ENCODE results near the gene EPHB4. TPM values are rescaled to one million over a fixed set of nuclear protein-coding genes. Genes with fewer than 3 reads are reported as not detected.

The EPHB4 gene
- total and polyA plus RNA-seq, 2 of the 8 experiments (the other 6 are each of a cell fraction or from before 2014, with no cell fraction given): 85.0 to 113 TPM

DNA sequence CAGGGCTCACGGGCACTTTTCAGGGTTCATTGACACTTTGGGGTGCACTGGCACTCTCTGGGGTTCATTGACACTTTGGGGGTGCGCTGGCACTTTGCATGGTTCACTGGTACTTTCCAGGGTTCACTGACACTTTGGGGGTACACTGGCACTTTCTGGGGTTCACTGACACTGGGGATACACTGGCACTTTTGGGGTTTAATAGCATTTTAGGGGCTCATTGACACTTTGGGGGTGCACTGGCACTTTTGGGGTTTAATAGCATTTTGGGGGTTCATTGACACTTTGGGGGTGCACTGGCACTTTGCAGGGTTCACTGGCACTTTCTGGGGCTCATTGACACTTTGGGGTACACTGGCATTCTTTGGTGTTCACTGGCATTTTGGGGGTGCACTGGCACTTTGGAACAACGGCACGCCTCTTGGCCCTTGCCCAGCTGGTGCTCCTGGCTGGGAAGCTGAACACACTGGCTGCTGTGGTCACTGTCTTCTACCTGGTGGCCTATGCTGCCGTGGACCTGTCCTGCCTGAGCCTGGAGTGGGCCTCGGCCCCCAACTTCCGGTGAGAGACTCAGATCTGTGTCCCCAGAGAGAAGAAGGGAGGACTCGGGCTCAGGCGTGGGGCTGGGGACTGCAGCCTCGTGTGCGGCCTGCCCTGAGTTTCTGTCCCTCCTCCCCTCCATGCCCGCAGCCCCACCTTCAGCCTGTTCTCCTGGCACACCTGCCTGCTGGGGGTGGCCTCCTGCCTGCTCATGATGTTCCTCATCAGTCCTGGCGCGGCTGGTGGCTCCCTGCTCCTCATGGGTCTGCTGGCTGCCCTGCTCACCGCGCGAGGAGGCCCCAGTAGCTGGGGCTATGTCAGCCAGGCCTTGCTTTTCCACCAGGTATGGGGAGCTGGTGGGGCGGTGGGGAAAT is 33.6 kb upstream of the EPHB4 start:
- Histone ChIP-seq H3K36me3 (ENCODE audit: control insufficient read depth in 2 of 4, insufficient read depth in 4 of 4, low read length in 3 of 4) (peaks cover 6 to 22% (median 11%) of the 10 kb centered on the region in 4 experiments; a peak in 7 of 8 replicates), H3K79me1 (ENCODE audit: low read depth, low read length) (peaks cover 4% of the 10 kb centered on the region), H3K18ac (ENCODE audit: extremely low read depth, low read length) (no peak overlapping the region), H4K91ac (replicated peaks; ENCODE audit: insufficient read length, low read length) (no peak overlapping the region), H3K14ac (ENCODE audit: insufficient read length) (no peak overlapping the region), H3K4me2 (ENCODE audit: insufficient read depth in 1 of 2, low read depth in 2 of 2, low read length in 2 of 2) (no peak overlapping the region), H3K27me3 (replicated peaks in 1 of 4; ENCODE audit: control insufficient read depth in 3 of 4, extremely low read depth in 1 of 4, insufficient read depth in 3 of 4, low read length in 3 of 4) (no peaks in the 10 kb centered on the region), H3K23ac (ENCODE audit: insufficient read length) (no peak overlapping the region), H2AK5ac (ENCODE audit: low read depth, low read length) (no peak overlapping the region), H3K4me1 (replicated peaks in 1 of 4; ENCODE audit: control insufficient read depth in 3 of 4, insufficient read depth in 4 of 4, low read length in 3 of 4) (no peaks in the 10 kb centered on the region), H2BK20ac (ENCODE audit: low read length) (no peak overlapping the region), H3K27ac (ENCODE audit: low read depth, low read length) (no peak overlapping the region), H3K4ac (replicated peaks; ENCODE audit: insufficient read length, low read depth, low read length) (no peak overlapping the region), H4K5ac (ENCODE audit: insufficient read length, low read depth, low read length) (no peak overlapping the region), H4K20me1 (replicated peaks in 1 of 2; ENCODE audit: control insufficient read depth in 1 of 2, insufficient read depth in 2 of 2, low read length in 2 of 2) (peaks cover 0 to 6% of the 10 kb centered on the region in 2 experiments), H4K8ac (ENCODE audit: extremely low read depth, insufficient read depth, low read length) (no peak overlapping the region), H2BK120ac (replicated peaks; ENCODE audit: low read depth, low read length) (no peak overlapping the region), H2BK12ac (ENCODE audit: low read depth, low read length) (no peak overlapping the region), H3K23me2 (ENCODE audit: low read depth, low read length) (no peaks in the 10 kb centered on the region), H3K79me2 (ENCODE audit: control insufficient read depth in 1 of 2, insufficient read depth in 2 of 2, low read length in 2 of 2) (peaks cover 0 to under 1% of the 10 kb centered on the region in 2 experiments; a peak in 1 of 4 replicates), H2AFZ (ENCODE audit: low read length) (no peak overlapping the region), H3K56ac (replicated peaks; ENCODE audit: insufficient read length, low read depth, low read length) (no peak overlapping the region), H3K9ac (replicated peaks in 1 of 4; ENCODE audit: extremely low read depth in 1 of 4, low read depth in 3 of 4, low read length in 3 of 4) (no peak overlapping the region), H2BK5ac (ENCODE audit: low read depth, low read length) (no peak overlapping the region), H2BK15ac (ENCODE audit: low read length) (no peak overlapping the region), H3K9me3 (ENCODE audit: insufficient read depth in 2 of 2, low read depth in 1 of 2, low read length in 1 of 2) (no peaks in the 10 kb centered on the region), H3K4me3 (ENCODE audit: extremely low read depth in 1 of 4, insufficient read depth in 2 of 4, low read depth in 3 of 4, low read length in 4 of 4) (no peak overlapping the region)
- POLR2A ChIA-PET (ENCODE audit: partially characterized antibody): interaction anchor here (0.9 to 1.2 kb wide), 2 partner anchors 27 to 29 kb away, joined by 4 read pairs; partner anchors contain the start of gene UFSP1
- DNase-seq (ENCODE audit: low read depth in 1 of 2, low spot score in 2 of 2): no peak
- CTCF ChIA-PET (ENCODE audit: partially characterized antibody): interaction anchor here (0.9 to 4.5 kb wide), 3 partner anchors 9 to 60 kb away, joined by 3 to 25 read pairs (median 6); partner anchors contain the start of gene SLC12A9
- no peak for FAIRE-seq
- 92% methylated on average over 14 of the region's 18 CpGs; no CpG with 5 or more reads in 1 of the 2 experiments for WGBS, 2 experiments (ENCODE audit: extremely low coverage in 1 of 2, insufficient coverage in 1 of 2, insufficient read length in 1 of 2, insufficient replicate concordance in 2 of 2, low coverage in 1 of 2, low lambda C conversion rate in 2 of 2, missing lambda C conversion rate in 1 of 2)
- TF ChIP-seq EZH2 (IDR thresholded peaks at IDR 0.05; ENCODE audit: low read depth, low read length, severe bottlenecking) (no peak), SIRT6 (IDR thresholded peaks at IDR 0.05; ENCODE audit: low read length) (no peak), GABPA (IDR thresholded peaks at IDR 0.05; ENCODE audit: borderline replicate concordance, insufficient read depth, low read length) (no peak), GTF2F1 (IDR thresholded peaks at IDR 0.05; ENCODE audit: borderline replicate concordance, low read depth, low read length) (no peak), NANOG (IDR thresholded peaks at IDR 0.05; ENCODE audit: insufficient read depth, low read depth, low read length, poor library complexity, severe bottlenecking) (no peak), TAF1 (IDR thresholded peaks at IDR 0.05; ENCODE audit: low read depth, low read length) (no peak), SAP30 (IDR thresholded peaks at IDR 0.05; ENCODE audit: insufficient read depth, insufficient replicate concordance, low read length) (no peak), FOSL1 (IDR thresholded peaks at IDR 0.05; ENCODE audit: insufficient read depth, low read depth, low read length) (no peak), HDAC2 (IDR thresholded peaks at IDR 0.05; ENCODE audit: borderline replicate concordance in 1 of 2, low read depth in 2 of 2, low read length in 2 of 2) (no peak), SRF (IDR thresholded peaks at IDR 0.05; ENCODE audit: low read depth, low read length) (no peak), SIX5 (IDR thresholded peaks at IDR 0.05; ENCODE audit: low read depth, low read length) (no peak)

Measured in H1 (cell line).